ENCODE data around the gene BTBD6.

DNA sequence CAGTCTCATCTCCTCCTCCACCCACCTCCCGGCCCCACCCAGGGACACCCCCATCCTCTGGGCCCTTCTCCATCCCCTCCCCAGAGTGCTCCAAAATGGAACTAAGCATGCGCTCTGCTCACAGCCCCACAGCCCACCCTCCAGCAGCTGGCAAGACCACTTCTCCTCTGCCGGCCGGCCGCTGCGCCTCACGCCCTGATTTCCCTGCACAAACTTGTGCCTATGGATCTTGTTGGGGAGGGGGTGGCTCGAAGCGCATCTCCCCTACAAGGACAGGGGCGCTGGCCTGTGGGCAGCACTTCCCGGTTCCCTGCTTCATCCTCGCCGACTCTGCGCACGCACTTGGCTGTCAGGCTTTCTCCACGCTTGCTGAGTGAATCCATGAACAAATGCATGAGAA is 47.7 kb upstream of the BTBD6 start:
- no peak for TF ChIP-seq SIN3A (IDR thresholded peaks at IDR 0.05; ENCODE audit: borderline replicate concordance, insufficient read depth, low read length)
- TF ChIP-seq TAF1 (IDR thresholded peaks at IDR 0.05; ENCODE audit: borderline replicate concordance, insufficient read depth, low read length): no peak
- TF ChIP-seq, protein P1, sequence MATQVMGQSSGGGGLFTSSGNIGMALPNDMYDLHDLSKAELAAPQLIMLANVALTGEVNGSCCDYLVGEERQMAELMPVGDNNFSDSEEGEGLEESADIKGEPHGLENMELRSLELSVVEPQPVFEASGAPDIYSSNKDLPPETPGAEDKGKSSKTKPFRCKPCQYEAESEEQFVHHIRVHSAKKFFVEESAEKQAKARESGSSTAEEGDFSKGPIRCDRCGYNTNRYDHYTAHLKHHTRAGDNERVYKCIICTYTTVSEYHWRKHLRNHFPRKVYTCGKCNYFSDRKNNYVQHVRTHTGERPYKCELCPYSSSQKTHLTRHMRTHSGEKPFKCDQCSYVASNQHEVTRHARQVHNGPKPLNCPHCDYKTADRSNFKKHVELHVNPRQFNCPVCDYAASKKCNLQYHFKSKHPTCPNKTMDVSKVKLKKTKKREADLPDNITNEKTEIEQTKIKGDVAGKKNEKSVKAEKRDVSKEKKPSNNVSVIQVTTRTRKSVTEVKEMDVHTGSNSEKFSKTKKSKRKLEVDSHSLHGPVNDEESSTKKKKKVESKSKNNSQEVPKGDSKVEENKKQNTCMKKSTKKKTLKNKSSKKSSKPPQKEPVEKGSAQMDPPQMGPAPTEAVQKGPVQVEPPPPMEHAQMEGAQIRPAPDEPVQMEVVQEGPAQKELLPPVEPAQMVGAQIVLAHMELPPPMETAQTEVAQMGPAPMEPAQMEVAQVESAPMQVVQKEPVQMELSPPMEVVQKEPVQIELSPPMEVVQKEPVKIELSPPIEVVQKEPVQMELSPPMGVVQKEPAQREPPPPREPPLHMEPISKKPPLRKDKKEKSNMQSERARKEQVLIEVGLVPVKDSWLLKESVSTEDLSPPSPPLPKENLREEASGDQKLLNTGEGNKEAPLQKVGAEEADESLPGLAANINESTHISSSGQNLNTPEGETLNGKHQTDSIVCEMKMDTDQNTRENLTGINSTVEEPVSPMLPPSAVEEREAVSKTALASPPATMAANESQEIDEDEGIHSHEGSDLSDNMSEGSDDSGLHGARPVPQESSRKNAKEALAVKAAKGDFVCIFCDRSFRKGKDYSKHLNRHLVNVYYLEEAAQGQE (IDR thresholded peaks at IDR 0.05; ENCODE audit: insufficient read depth in 1 of 2, low read depth in 2 of 2, low read length in 2 of 2): no peak
